Endodermal cell (in vitro differentiated cells): ENCODE results near the gene SGPP1. TPM values are rescaled to one million over a fixed set of nuclear protein-coding genes. Genes with fewer than 3 reads are reported as not detected.
"Not testable (repeated sequence)": the region's sequence is repeated elsewhere in the genome, so short reads cannot be mapped to it uniquely, and the experiment has no call there.

Experiments used
- DNase-seq: peaks from one replicate; pipeline ENCODE4 v3.0.0-alpha.2; 2017
- H3K27ac ChIP-seq: 2 replicates; pipeline ENCODE4 v1.5.1; 2013; ENCODE audit warnings: mild to moderate bottlenecking, low read depth, low read length, moderate library complexity
- H3K27me3 ChIP-seq: 2 replicates; pipeline ENCODE4 v1.6.1; 2013; ENCODE audit warnings: mild to moderate bottlenecking, low read length, moderate library complexity; ENCODE audit not compliant: insufficient read depth, control insufficient read depth, poor library complexity, severe bottlenecking
- H3K36me3 ChIP-seq: 2 replicates; pipeline ENCODE4 v1.7.0; 2013; ENCODE audit warnings: mild to moderate bottlenecking, low read length, moderate library complexity; ENCODE audit not compliant: control insufficient read depth, insufficient read depth
- H3K4me1 ChIP-seq: one replicate; pipeline ENCODE4 v1.7.0; 2013; ENCODE audit warnings: low read length; ENCODE audit not compliant: control insufficient read depth, insufficient read depth
- H3K4me3 ChIP-seq: 2 replicates; pipeline ENCODE4 v1.5.1; 2013; ENCODE audit warnings: mild to moderate bottlenecking, low read length, moderate library complexity
- H3K9ac ChIP-seq: 2 replicates; pipeline ENCODE4 v1.6.1; 2013; ENCODE audit warnings: mild to moderate bottlenecking, low read length, moderate library complexity; ENCODE audit not compliant: poor library complexity, severe bottlenecking; ENCODE audit errors: extremely low read depth
- H3K9me3 ChIP-seq: 2 replicates; pipeline ENCODE4 v1.6.1; 2013; ENCODE audit warnings: mild to moderate bottlenecking, low read length, moderate library complexity; ENCODE audit not compliant: control insufficient read depth
- H3K27ac Mint-ChIP-seq: 2 replicates; pipeline ENCODE4 v1.8.0; 2020; ENCODE audit warnings: mixed read lengths
- H3K27me3 Mint-ChIP-seq: 2 replicates; pipeline ENCODE4 v1.8.0; 2021; ENCODE audit warnings: mild to moderate bottlenecking, mixed read lengths; ENCODE audit not compliant: insufficient read depth
- H3K36me3 Mint-ChIP-seq: 2 replicates; pipeline ENCODE4 v1.8.0; 2020; ENCODE audit warnings: low read depth, mixed read lengths
- H3K4me1 Mint-ChIP-seq: 2 replicates; pipeline ENCODE4 v1.8.0; 2020; ENCODE audit warnings: mixed read lengths
- H3K4me3 Mint-ChIP-seq: 2 replicates; pipeline ENCODE4 v1.8.0; 2020; ENCODE audit warnings: mild to moderate bottlenecking, moderate library complexity, mixed read lengths
- H3K9me3 Mint-ChIP-seq: 2 replicates; pipeline ENCODE4 v1.8.0; 2020; ENCODE audit warnings: mild to moderate bottlenecking, mixed read lengths
- WGBS, 2 experiments: methylation state at CpG; one replicate each; pipeline versions ENCODE4 v1.1.5 to v1.1.7; 2013; ENCODE audit warnings: missing lambda C conversion rate in 2 of 2, mixed read lengths in 1 of 2; ENCODE audit not compliant: insufficient coverage in 1 of 2, insufficient read length in 1 of 2; 5-methylcytosine and 5-hydroxymethylcytosine counted together
- total RNA-seq, 2 donors: library from RNA; stranded (reverse); fragmentation: NEBNext Ultra II Directional in 1 of 2; extraction: Animal tissue kit (Norgen Biotek cat#: 25700) in 1 of 2; gene quantifications; 2 replicates in 1 of 2; 3 replicates in 1 of 2; pipeline ENCODE4 v1.2.1, GENCODE V29; 2021
- TF ChIP-seq, protein P1 (sequence below): fragments of 200-600 bp; sonication (generic); conservative IDR thresholded peaks from 2 replicates; pipeline ENCODE4 v1.5.0; 2021; ENCODE audit warnings: antibody characterized with exemption, mild to moderate bottlenecking

Gene SGPP1
- total RNA-seq, 2 donors from 2014 or later, result 15.5 to 18.4 TPM

DNA sequence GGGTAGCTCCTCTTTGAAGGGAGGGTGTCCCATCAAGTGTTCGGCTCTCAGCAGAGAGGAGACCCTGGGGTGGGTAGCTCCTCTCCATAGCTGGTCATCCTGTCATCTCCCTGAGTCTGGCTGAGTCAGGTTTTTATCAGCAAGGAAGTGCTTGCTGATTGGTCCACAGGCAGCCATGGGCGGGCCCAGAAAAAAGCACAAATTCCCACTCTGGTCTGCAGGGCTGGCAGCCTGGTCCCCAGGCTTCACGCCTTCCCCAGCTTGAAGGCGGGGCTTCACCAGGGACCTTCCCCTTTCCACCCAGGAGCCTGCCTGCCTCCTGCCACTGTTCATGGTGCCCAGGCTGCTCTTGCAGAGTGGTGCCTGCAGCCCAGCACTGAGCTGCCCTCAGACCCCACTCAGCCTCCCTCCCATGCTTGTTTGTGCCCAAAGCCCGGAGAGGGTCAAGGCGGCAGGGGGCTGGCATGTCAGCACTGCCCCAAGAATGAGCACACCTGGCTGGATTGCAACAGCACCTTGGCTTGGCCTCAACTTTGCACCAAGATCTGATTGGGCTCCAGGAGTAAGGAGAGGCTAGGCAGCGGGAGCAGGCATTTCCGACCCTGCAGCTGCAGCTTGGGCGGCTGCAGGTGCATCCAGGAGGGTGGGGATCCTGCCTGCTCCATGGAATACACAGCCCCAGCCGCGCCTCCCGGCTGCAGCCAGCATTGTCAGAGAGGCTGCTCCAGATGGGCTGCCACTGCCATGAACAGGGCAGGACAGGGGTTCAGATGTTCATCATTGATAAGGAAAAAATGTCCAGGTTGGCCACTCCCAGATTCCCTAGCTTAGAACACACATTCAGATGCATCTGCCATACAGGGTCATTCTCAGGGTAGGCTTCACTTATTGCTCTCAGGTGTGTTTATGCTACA is 64.2 kb downstream of the SGPP1 start:
- no peaks in the 10 kb centered on the region for H3K4me1 Mint-ChIP-seq
- H3K27ac Mint-ChIP-seq, result no peak overlapping the region
- no peak overlapping the region for H3K27ac ChIP-seq
- H3K36me3 ChIP-seq, result no peaks in the 10 kb centered on the region
- H3K9ac ChIP-seq, result no peak overlapping the region
- H3K27me3 ChIP-seq, result no peaks in the 10 kb centered on the region
- WGBS, 2 experiments, result 95 to 96% methylated on average over 12 of the region's 12 CpGs
- H3K4me1 ChIP-seq, result no peaks in the 10 kb centered on the region
- H3K9me3 Mint-ChIP-seq, result peaks cover 5% of the 10 kb centered on the region
- H3K36me3 Mint-ChIP-seq, result peaks cover 2% of the 10 kb centered on the region
- H3K4me3 ChIP-seq, result no peak overlapping the region
- no peak overlapping the region for H3K4me3 Mint-ChIP-seq
- no peaks in the 10 kb centered on the region for H3K9me3 ChIP-seq
- no peaks in the 10 kb centered on the region for H3K27me3 Mint-ChIP-seq
- TF ChIP-seq, protein P1, sequence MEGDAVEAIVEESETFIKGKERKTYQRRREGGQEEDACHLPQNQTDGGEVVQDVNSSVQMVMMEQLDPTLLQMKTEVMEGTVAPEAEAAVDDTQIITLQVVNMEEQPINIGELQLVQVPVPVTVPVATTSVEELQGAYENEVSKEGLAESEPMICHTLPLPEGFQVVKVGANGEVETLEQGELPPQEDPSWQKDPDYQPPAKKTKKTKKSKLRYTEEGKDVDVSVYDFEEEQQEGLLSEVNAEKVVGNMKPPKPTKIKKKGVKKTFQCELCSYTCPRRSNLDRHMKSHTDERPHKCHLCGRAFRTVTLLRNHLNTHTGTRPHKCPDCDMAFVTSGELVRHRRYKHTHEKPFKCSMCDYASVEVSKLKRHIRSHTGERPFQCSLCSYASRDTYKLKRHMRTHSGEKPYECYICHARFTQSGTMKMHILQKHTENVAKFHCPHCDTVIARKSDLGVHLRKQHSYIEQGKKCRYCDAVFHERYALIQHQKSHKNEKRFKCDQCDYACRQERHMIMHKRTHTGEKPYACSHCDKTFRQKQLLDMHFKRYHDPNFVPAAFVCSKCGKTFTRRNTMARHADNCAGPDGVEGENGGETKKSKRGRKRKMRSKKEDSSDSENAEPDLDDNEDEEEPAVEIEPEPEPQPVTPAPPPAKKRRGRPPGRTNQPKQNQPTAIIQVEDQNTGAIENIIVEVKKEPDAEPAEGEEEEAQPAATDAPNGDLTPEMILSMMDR, result no peak
- no peak for DNase-seq

DNA sequence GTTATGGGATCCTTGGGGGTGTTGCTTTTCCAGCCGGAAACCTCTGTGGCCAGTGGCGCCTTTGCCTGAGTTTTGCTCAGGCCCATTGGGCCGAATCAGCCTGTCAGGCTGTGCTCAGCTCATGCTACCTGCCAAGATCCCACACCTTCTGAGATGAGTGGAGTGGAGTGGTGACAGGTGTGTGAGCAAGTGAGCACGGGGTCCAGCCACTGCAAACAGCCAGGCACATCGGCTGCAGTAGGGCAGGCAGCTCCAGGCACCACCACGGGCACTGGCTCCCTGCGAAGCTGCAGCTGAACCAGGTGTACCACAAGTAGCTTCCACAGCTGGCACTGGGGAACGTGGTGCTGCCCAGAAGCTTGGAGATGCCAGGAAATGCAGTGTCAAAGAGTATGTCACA is 65.1 kb downstream of the SGPP1 start:
- Mint-ChIP-seq H3K36me3 (peaks cover 2% of the 10 kb centered on the region), H3K9me3 (peaks cover 5% of the 10 kb centered on the region), H3K4me3 (no peak overlapping the region), H3K27me3 (no peaks in the 10 kb centered on the region), H3K27ac (no peak overlapping the region), H3K4me1 (no peaks in the 10 kb centered on the region)
- no peaks in the 10 kb centered on the region for H3K4me1 ChIP-seq
- no peak overlapping the region for H3K4me3 ChIP-seq
- 92 to 95% methylated on average over 5 to 8 of the region's 8 CpGs for WGBS, 2 experiments
- no peaks in the 10 kb centered on the region for H3K36me3 ChIP-seq
- H3K27ac ChIP-seq, result no peak overlapping the region
- TF ChIP-seq, protein P1, result no peak
- no peaks in the 10 kb centered on the region for H3K9me3 ChIP-seq
- no peak for DNase-seq
- H3K27me3 ChIP-seq, result no peaks in the 10 kb centered on the region
- H3K9ac ChIP-seq, result no peak overlapping the region

DNA sequence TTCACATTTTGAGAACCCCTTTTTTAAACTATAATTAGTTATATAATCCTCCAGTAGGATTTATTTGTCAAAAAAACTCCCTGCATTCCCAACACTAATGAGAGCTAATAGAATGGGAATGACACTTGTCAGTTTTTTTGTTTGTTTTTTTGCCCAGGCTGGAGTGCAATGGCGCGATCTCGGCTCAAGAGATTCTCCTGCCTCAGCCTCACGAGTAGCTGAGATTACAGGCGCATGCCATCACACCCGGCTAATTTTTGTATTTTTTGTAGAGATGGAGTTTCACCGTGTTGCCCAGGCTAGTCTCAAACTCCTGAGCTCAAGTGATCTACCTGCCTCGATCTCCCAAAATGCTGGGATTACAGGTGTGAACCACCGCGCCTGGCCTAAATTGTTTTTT is 66.0 kb downstream of the SGPP1 start:
- not testable (repeated sequence) for H3K4me1 Mint-ChIP-seq, H3K27me3 Mint-ChIP-seq, DNase-seq, H3K9ac ChIP-seq, H3K4me1 ChIP-seq, H3K9me3 Mint-ChIP-seq, H3K4me3 ChIP-seq, H3K27ac Mint-ChIP-seq, H3K27me3 ChIP-seq, H3K9me3 ChIP-seq, H3K36me3 Mint-ChIP-seq, H3K4me3 Mint-ChIP-seq, H3K27ac ChIP-seq, H3K36me3 ChIP-seq
- WGBS, 2 experiments, result 98 to 99% methylated on average over 8 to 10 of the region's 10 CpGs
